ENCODE results near the gene SDC1. TPM values are rescaled to one million over a fixed set of nuclear protein-coding genes. Genes with fewer than 3 reads are reported as not detected.
"Not testable (repeated sequence)": the region's sequence is repeated elsewhere in the genome, so short reads cannot be mapped to it uniquely, and the experiment has no call there.

SDC1 gene
- total and polyA plus RNA-seq, 2 donors from 2014 or later = 206 to 266 TPM

- Histone ChIP-seq H3K4me1 (ENCODE audit: control insufficient read depth in 2 of 3, insufficient read depth in 2 of 3, low read depth in 1 of 3, low read length in 3 of 3) (no peaks in the 10 kb centered on the region), H3K9me3 (ENCODE audit: control insufficient read depth in 2 of 3, insufficient read depth in 1 of 3, low read length in 3 of 3) (no peaks in the 10 kb centered on the region), H3K27ac (ENCODE audit: low read depth in 2 of 2, low read length in 2 of 2) (no peak overlapping the region), H3K9ac (ENCODE audit: low read length in 3 of 3) (no peak overlapping the region), H3K27me3 (ENCODE audit: control insufficient read depth, insufficient read depth, low read length) (no peaks in the 10 kb centered on the region), H3K36me3 (ENCODE audit: control insufficient read depth in 2 of 3, insufficient read depth in 3 of 3, low read length in 3 of 3) (peaks cover 9 to 39% (median 25%) of the 10 kb centered on the region in 3 donors), H3K4me3 (ENCODE audit: low read length in 3 of 3) (no peak overlapping the region)
- DNase-seq = no peak
- no peak for TF ChIP-seq CTCF (IDR thresholded peaks at IDR 0.05; ENCODE audit: borderline replicate concordance, extremely low read depth, insufficient read depth)
- no peak for FAIRE-seq
- intact Hi-C loops (cut with DNase I) = no loop called here
Measured at GRCh38 chr2:20250436-20250835, 25.5 kb upstream of the SDC1 start.

GRCh38 chr2:20249170-20249569 is 24.2 kb upstream of the SDC1 start:
- H3K9me3 ChIP-seq (ENCODE audit: control insufficient read depth in 2 of 3, insufficient read depth in 1 of 3, low read length in 3 of 3) = no peaks in the 10 kb centered on the region
- no peak overlapping the region for H3K9ac ChIP-seq (ENCODE audit: low read length in 3 of 3)
- no peak overlapping the region for H3K27ac ChIP-seq (ENCODE audit: low read depth in 2 of 2, low read length in 2 of 2)
- intact Hi-C loops (cut with DNase I) = no loop called here
- TF ChIP-seq CTCF (IDR thresholded peaks at IDR 0.05; ENCODE audit: borderline replicate concordance, extremely low read depth, insufficient read depth) = no peak
- no peaks in the 10 kb centered on the region for H3K27me3 ChIP-seq (ENCODE audit: control insufficient read depth, insufficient read depth, low read length)
- H3K4me3 ChIP-seq (ENCODE audit: low read length in 3 of 3) = no peak overlapping the region
- no peak for FAIRE-seq
- no peak for DNase-seq
- peaks cover 3 to 27% (median 22%) of the 10 kb centered on the region in 3 donors for H3K36me3 ChIP-seq (ENCODE audit: control insufficient read depth in 2 of 3, insufficient read depth in 3 of 3, low read length in 3 of 3)
- H3K4me1 ChIP-seq (ENCODE audit: control insufficient read depth in 2 of 3, insufficient read depth in 2 of 3, low read depth in 1 of 3, low read length in 3 of 3) = no peaks in the 10 kb centered on the region

- Histone ChIP-seq H3K36me3 (ENCODE audit: control insufficient read depth in 2 of 3, insufficient read depth in 3 of 3, low read length in 3 of 3) (peaks cover 0 to 8% (median 7%) of the 10 kb centered on the region in 3 donors), H3K9ac (ENCODE audit: low read length in 3 of 3) (no peak overlapping the region), H3K4me3 (ENCODE audit: low read length in 3 of 3) (no peak overlapping the region), H3K9me3 (ENCODE audit: control insufficient read depth in 2 of 3, insufficient read depth in 1 of 3, low read length in 3 of 3) (no peaks in the 10 kb centered on the region), H3K27ac (ENCODE audit: low read depth in 2 of 2, low read length in 2 of 2) (no peak overlapping the region), H3K27me3 (ENCODE audit: control insufficient read depth, insufficient read depth, low read length) (no peaks in the 10 kb centered on the region), H3K4me1 (ENCODE audit: control insufficient read depth in 2 of 3, insufficient read depth in 2 of 3, low read depth in 1 of 3, low read length in 3 of 3) (no peaks in the 10 kb centered on the region)
- intact Hi-C loops (cut with DNase I) = no loop called here
- no peak for TF ChIP-seq CTCF (IDR thresholded peaks at IDR 0.05; ENCODE audit: borderline replicate concordance, extremely low read depth, insufficient read depth)
- no peak for FAIRE-seq
- DNase-seq = no peak
Measured at GRCh38 chr2:20247084-20247483, 22.2 kb upstream of the SDC1 start.

- H3K9me3 ChIP-seq (ENCODE audit: control insufficient read depth in 2 of 3, insufficient read depth in 1 of 3, low read length in 3 of 3); DNase-seq; H3K27ac ChIP-seq (ENCODE audit: low read depth in 2 of 2, low read length in 2 of 2); H3K4me1 ChIP-seq (ENCODE audit: control insufficient read depth in 2 of 3, insufficient read depth in 2 of 3, low read depth in 1 of 3, low read length in 3 of 3); intact Hi-C loops (cut with DNase I); FAIRE-seq; H3K27me3 ChIP-seq (ENCODE audit: control insufficient read depth, insufficient read depth, low read length); H3K4me3 ChIP-seq (ENCODE audit: low read length in 3 of 3); H3K9ac ChIP-seq (ENCODE audit: low read length in 3 of 3); H3K36me3 ChIP-seq (ENCODE audit: control insufficient read depth in 2 of 3, insufficient read depth in 3 of 3, low read length in 3 of 3): not testable (repeated sequence)
Measured at GRCh38 chr2:20243637-20244036, 18.7 kb upstream of the SDC1 start.

Measured in kidney (tissue), 14 donors.